MCF 10A (cell line): Measurements from ENCODE around the gene ST8SIA2. TPM values are rescaled to one million over a fixed set of nuclear protein-coding genes. Genes with fewer than 3 reads are reported as not detected.

Experiments
- BruUV-seq: library from RNA; stranded (reverse); fragments of 400-500 nt; replicated peaks from 2 replicates; lab custom pipeline; 2021; lab: Mats Ljungman, UMichigan
- CTCF ChIA-PET: fragments of 300-600 bp; sonication (Branson Sonifier 250); formaldehyde crosslinking; extraction: SDS; loops from one replicate; lab custom pipeline; 2021; ENCODE audit warnings: antibody characterized with exemption, inconsistent platforms; lab: Yijun Ruan, JAX
- POLR2A ChIA-PET: fragments of 300-600, 350-650 bp; sonication (Branson Sonifier 250); formaldehyde crosslinking; extraction: SDS; loops from one replicate; lab custom pipeline; 2020; ENCODE audit warnings: antibody characterized with exemption, inconsistent platforms; lab: Yijun Ruan, JAX
- DNase-seq: peaks from one replicate; pipeline ENCODE4 v3.0.0-alpha.2; 2018; ENCODE audit not compliant: unreplicated experiment
- H3K27ac Mint-ChIP-seq: one replicate; pipeline ENCODE4 v1.8.0; 2022; ENCODE audit warnings: mild to moderate bottlenecking, low read depth, mixed read lengths; ENCODE audit not compliant: unreplicated experiment
- H3K27me3 Mint-ChIP-seq: one replicate; pipeline ENCODE4 v1.8.0; 2022; ENCODE audit warnings: mixed read lengths; ENCODE audit not compliant: insufficient read depth, unreplicated experiment
- H3K36me3 Mint-ChIP-seq: one replicate; pipeline ENCODE4 v1.8.0; 2022; ENCODE audit warnings: mild to moderate bottlenecking, moderate library complexity, mixed read lengths; ENCODE audit not compliant: insufficient read depth, unreplicated experiment
- H3K4me1 Mint-ChIP-seq: one replicate; pipeline ENCODE4 v1.8.0; 2022; ENCODE audit warnings: mixed read lengths; ENCODE audit not compliant: insufficient read depth, unreplicated experiment
- H3K4me3 Mint-ChIP-seq: one replicate; pipeline ENCODE4 v1.8.0; 2022; ENCODE audit warnings: mild to moderate bottlenecking, moderate library complexity, mixed read lengths; ENCODE audit not compliant: unreplicated experiment
- H3K9me3 Mint-ChIP-seq: one replicate; pipeline ENCODE4 v1.8.0; 2022; ENCODE audit warnings: mixed read lengths; ENCODE audit not compliant: unreplicated experiment
- CTCF ChIP-seq: fragments of 200-600 bp; IDR thresholded peaks from one replicate; pipeline ENCODE4 v1.8.0; 2022; ENCODE audit warnings: antibody characterized with exemption, mild to moderate bottlenecking; ENCODE audit not compliant: unreplicated experiment
- intact Hi-C: fragments of 100-400 bp; cut with micrococcal nuclease; formaldehyde crosslinking; loops from 2 replicates; pipeline ENCODE4 v1.14.1; 2022
- total RNA-seq: library from RNA; stranded (reverse); gene quantifications from 2 replicates; pipeline ENCODE4 v1.2.3, GENCODE V29; 2022

ST8SIA2 gene
- total RNA-seq, 1 experiment from 2014 or later, result not detected

GRCh38 chr15:92365906-92366305 lies 27.8 kb upstream of the ST8SIA2 start:
- no peaks in the 10 kb centered on the region for H3K9me3 Mint-ChIP-seq

GRCh38 chr15:92366381-92366780 lies 27.3 kb upstream of the ST8SIA2 start:
- POLR2A ChIA-PET, result interaction anchor here (1.1 to 2.6 kb wide), 4 partner anchors 8 to 26 kb away, joined by 3 to 11 read pairs (median 5); no protein-coding TSS in a partner anchor
- BruUV-seq, result no TSS peak
- H3K27ac Mint-ChIP-seq, result no peak overlapping the region
- intact Hi-C loops, result no loop called here
- TF ChIP-seq CTCF, result no peak
- H3K9me3 Mint-ChIP-seq, result no peaks in the 10 kb centered on the region
- CTCF ChIA-PET, result no interaction called here
- no peaks in the 10 kb centered on the region for H3K36me3 Mint-ChIP-seq
- peaks cover 29% of the 10 kb centered on the region for H3K4me1 Mint-ChIP-seq
- no peak overlapping the region for H3K4me3 Mint-ChIP-seq
- no peak for DNase-seq
- H3K27me3 Mint-ChIP-seq, result no peaks in the 10 kb centered on the region

More at GRCh38 chr15:92365906-92366305, 27.8 kb upstream of the ST8SIA2 start:
- no peak overlapping the region for H3K27ac Mint-ChIP-seq
- no peaks in the 10 kb centered on the region for H3K27me3 Mint-ChIP-seq
- DNase-seq, result no peak
- H3K4me3 Mint-ChIP-seq, result no peak overlapping the region
- BruUV-seq, result no TSS peak
- H3K36me3 Mint-ChIP-seq, result no peaks in the 10 kb centered on the region
- no peak for TF ChIP-seq CTCF
- CTCF ChIA-PET, result interaction anchor here (0.6 kb wide), 1 partner anchor 255 kb away, joined by 3 read pairs; no protein-coding TSS in a partner anchor
- peaks cover 29% of the 10 kb centered on the region for H3K4me1 Mint-ChIP-seq
- intact Hi-C loops, result no loop called here
- POLR2A ChIA-PET, result interaction anchor here (1.1 to 2.6 kb wide), 3 partner anchors 9 to 25 kb away, joined by 3 to 11 read pairs (median 6); no protein-coding TSS in a partner anchor

- no peak for DNase-seq
- no peaks in the 10 kb centered on the region for H3K36me3 Mint-ChIP-seq
- H3K4me3 Mint-ChIP-seq, result no peak overlapping the region
- BruUV-seq, result no TSS peak
- H3K9me3 Mint-ChIP-seq, result peaks cover under 1% of the 10 kb centered on the region
- CTCF ChIA-PET, result no interaction called here
- TF ChIP-seq CTCF, result no peak
- H3K4me1 Mint-ChIP-seq, result peaks cover 19% of the 10 kb centered on the region
- H3K27me3 Mint-ChIP-seq, result peaks cover 4% of the 10 kb centered on the region
- POLR2A ChIA-PET, result interaction anchor here (1.6 kb wide), 1 partner anchor 10 kb away, joined by 6 read pairs; no protein-coding TSS in a partner anchor
- intact Hi-C loops, result no loop called here
- no peak overlapping the region for H3K27ac Mint-ChIP-seq
These were observed 18.6 kb upstream of the ST8SIA2 start for GRCh38 chr15:92375057-92375456.

- Mint-ChIP-seq H3K4me1 (peaks cover 19% of the 10 kb centered on the region), H3K4me3 (no peak overlapping the region), H3K36me3 (no peaks in the 10 kb centered on the region), H3K27me3 (peaks cover 15% of the 10 kb centered on the region), H3K9me3 (peaks cover 10% of the 10 kb centered on the region), H3K27ac (no peak overlapping the region)
- no peak for DNase-seq
- no TSS peak for BruUV-seq
- CTCF ChIA-PET, result no interaction called here
- POLR2A ChIA-PET, result interaction anchor here (0.7 to 1.0 kb wide), 2 partner anchors 9 to 44 kb away, joined by 3 to 5 read pairs; no protein-coding TSS in a partner anchor
- intact Hi-C loops, result no loop called here
- no peak for TF ChIP-seq CTCF
These were observed 17.6 kb upstream of the ST8SIA2 start for GRCh38 chr15:92376109-92376508.
